Stimulated activated naive CD4-positive, alpha-beta T cell treated with Interleukin-2 at 50 U/mL for 16 hours (primary cell): ENCODE measurements around the gene CYP4F22.
"Not testable (repeated sequence)": the region's sequence is repeated elsewhere in the genome, so short reads cannot be mapped to it uniquely, and the experiment has no call there.

Experiments
- DNase-seq: peaks from one replicate; lab custom pipeline; 2025; lab: John Stamatoyannopoulos, UW

The CYP4F22 gene

DNA sequence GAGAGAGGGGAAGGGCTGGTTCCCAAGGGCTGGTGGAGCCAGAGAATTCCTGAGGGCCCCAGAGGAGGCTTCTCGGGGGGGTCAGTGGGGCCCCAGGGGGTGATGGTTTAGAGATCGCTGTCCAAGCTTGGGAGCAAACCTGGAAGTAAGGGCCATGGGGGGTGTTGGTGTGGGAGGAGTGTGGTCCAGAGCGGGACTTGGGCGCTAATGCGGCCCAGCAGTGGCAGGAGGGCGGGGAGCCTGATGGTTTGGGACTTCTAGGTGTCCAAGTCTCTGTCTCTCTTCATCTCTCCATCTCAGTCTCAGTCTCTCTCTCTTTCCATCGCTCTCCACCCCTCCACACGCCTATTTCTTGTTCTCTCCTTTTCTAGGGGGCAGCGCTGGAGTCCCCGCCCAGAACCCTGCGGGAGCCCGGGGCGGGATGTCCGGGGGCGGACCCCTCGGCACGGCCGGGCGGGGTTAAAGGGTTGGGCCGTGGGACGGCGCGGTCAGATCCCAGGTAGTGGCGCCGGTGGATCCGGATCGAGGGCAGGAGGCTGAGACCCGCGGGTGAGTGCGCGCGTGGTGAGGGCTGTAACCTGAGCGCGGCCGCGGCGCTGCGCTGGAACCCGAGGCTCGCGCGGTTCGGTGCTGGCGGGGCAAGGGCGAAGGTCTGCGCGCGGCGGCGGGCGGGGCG, at the start of gene CYP4F22:
Gene CYP4F22, plus strand, starts transcription at position 491 of the 676 bp plus-strand sequence. CDS start 16,812 bp downstream, outside the sequence.
- DNase-seq, result no peak

GRCh38 chr19:15461694-15462093, 46.6 kb upstream of the CYP4F22 start:
- DNase-seq, result no peak

DNA sequence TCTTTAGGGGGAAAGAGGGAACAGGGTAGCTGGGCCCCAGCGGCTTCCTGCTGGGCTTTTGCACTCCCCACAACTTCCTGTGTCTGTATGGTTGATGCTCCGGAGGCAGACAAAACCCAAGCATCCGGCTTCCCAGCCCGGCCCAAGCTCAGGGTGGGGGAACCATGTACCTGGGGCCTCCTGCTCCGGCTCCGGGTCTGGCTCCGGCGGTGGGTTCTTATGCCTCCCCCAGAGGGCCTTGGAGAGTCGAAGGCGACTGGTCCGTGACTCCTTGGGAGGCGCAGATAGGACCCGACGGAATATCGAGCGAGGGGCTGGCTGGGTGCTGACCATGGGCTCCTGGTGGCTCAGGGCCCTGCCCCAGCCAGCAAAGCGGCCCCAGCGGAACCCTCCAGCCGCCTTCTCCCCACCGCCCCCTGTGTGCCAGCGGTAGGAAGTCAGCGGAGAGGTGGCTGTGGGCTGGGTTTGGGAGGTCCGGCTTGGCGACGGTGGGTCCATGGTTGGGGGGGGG, 44.4 kb upstream of the CYP4F22 start:
- peak; percentile 74 for DNase-seq

GRCh38 chr19:15464394-15465385, 43.6 kb upstream of the CYP4F22 start, which contains the start of gene RASAL3:
RASAL3 (minus strand) TSS chr19:15464544; CDS start chr19:15464358, 186 bp downstream.
- peak; percentile 45 for DNase-seq

DNA sequence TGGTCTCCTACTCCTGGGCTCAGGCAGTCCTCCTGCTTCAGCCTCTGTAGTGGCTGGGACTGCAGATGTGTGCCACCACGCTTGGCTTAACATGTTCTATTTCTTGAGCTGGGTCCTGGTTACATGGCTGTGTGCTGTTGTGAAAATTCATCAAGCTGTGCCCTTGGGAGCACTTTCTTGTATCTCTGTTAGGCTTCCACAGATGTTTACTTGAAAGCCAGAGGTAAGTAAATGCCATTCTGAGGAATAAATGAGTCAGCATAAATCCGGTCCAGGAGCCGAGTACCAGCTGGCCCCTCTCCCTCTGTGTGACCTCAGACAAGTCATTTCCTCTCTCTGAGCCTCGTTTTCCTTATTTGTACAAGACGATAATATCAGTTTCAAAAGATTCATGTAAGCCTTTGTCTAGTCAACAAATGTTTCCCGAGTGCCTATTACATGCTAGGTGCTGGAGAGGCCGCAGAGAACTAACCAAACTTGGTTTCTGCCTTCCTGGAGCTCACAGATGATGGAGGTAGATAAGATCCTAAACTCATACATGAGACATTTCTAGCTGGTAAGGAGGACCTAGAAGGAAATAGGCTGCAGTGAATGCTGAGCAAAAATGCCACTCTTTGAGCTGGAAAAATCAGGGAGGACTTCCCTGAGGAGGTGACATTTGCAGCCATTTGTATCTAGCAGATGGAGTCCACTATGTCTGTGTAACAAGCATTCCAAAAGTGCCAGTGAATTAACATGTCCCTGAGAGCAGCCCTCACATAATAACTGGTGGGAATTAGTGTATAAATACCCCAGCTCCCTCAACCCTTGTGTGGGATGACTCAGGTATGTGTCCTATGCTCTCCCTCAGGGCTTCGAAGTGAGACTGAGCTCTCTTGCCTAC, 41.2 kb upstream of the CYP4F22 start:
- peak; percentile 62 for DNase-seq

GRCh38 chr19:15467734-15468214, 40.6 kb upstream of the CYP4F22 start:
- DNase-seq, result no peak

GRCh38 chr19:15468675-15469512, 39.4 kb upstream of the CYP4F22 start:
- DNase-seq, result no peak

- peak; percentile 22 for DNase-seq
These were observed 38.6 kb upstream of the CYP4F22 start for GRCh38 chr19:15469513-15470297.

GRCh38 chr19:15471639-15472101, 36.7 kb upstream of the CYP4F22 start:
- DNase-seq, result no peak

DNA sequence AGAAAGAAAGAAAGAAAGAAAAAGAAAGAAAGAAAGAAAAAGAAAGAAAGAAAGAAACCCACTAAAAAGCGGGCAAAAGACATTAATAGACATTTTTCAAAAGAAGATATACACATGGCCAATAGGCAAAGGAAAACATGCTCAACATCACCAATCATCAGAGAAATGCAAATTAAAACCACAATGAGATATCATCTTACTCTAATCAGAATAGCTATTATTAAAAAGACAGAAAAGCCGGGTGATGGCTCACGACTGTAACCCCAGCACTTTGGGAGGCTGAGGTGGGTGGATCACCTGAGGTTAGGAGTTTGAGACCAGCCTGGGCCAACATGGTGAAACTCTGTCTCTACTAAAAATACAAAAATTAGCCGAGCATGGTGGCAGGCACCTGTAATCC, 34.5 kb upstream of the CYP4F22 start:
- DNase-seq, result not testable (repeated sequence)

DNA sequence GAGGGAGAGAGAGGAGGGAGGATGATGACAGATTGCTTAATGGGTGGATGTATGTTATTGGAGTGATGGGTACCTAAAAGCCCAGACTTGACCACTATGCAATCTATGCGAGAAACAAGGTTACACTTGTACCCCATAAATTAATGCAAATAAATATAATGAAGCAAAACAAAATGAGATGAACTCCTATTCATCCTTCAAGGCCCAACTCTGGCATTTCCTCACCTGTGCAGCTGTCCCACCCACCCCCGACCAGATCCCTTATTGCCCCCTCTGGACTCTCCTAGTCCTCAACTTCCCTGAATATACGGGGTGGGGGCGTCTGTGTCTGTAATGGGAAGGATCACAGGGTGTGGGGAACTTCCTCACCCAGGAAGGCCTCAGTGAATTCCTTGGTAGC, 33.2 kb upstream of the CYP4F22 start:
- no peak for DNase-seq

DNA sequence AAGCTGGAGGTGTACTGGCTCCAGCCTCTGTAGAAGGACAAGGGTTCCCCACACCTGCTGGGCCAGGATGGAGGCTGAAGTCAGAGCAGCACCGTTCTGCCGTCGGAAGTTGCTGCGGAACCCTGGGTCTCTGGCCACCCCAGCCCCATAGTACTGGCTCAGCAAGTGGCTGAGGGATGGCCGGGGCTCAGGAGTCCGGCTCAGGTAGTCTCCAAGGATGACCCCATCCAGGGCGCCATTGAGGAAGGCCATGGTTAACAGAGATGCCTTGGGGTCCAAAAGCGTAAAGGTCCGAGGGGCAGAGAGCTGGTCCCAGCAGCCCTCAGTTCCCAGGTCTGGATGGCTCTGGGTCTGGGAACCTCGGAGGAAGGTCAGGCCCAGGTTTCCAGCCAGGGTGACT, 32.7 kb upstream of the CYP4F22 start:
- DNase-seq, result no peak

GRCh38 chr19:15476325-15476724, 32.0 kb upstream of the CYP4F22 start:
- no peak for DNase-seq

DNA sequence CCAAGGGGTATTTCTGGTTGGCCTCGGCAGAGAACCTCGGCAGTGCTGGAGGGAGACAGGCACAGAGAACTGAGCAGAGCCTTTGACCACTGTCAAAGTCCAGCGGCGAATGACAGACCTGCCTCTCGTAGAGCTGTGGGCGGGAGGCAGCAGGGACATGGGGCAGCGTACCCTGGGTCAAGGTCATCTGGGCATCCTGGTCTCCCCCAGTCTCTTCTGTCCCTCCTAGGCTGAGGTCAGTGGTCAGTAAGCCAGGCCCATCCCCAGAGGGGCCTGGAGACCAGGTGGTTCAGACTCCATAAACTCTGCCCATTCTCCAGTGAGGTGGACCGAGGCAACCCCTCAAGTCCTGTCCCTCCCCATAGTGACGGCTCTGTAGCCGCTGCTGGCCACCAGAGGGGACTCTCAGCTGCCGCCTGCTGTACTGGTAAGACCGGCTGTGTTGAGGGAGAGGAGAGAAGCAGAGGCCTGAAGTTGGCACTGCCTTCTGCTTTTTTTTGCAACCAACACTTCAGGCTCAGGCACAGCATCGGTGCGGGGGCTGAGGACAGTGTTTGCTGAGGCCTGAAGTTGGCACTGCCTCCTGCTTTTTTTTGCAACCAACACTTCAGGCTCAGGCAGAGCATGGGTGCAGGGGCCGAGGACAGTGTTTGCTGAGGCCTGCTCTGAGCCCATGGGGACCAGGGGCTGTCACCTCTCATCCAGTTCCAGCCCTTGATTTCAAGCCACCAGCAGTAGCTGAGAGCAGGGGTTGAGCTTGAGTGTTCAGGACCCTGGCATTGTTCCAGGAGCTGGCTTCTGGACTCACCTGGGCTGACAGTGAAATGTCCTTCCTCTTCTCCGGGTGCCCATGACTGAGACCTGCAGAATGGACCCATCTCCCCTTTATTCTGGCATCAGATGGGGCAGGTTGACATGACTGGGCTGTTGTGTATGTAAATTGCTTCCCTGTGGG, 28.7 kb upstream of the CYP4F22 start, which contains the start of gene PGLYRP2:
Gene PGLYRP2, minus strand, starts transcription at position 111 of the 955 bp plus-strand sequence. CDS start 130 bp downstream, outside the sequence.
- no peak for DNase-seq

- DNase-seq, result not testable (repeated sequence)
These were observed 27.3 kb upstream of the CYP4F22 start for GRCh38 chr19:15480996-15481395.

DNA sequence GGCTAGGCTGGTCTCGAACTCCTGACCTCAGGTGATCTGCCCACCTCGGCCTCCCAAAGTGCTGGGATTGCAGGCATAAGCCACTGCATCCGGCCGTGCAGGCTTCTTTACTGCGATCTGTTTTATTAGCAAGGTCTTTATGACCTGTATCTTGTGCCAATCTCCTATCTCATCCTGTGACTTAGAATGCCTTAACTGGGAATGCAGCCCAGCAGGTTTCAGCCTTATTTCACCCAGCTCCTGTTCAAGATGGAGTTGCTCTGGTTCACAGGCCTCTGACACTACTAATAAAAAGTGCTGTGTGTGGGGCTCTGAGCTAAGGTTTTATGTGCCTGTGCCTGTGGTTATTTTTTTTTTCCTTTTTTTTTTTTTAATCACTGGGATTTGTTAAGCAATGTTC, 22.6 kb upstream of the CYP4F22 start:
- DNase-seq, result not testable (repeated sequence)

- DNase-seq, result no peak
These were observed 21.3 kb upstream of the CYP4F22 start for GRCh38 chr19:15487038-15487437.
